ENCODE measurements around the gene KARS1.

Gene KARS1

GRCh38 chr16:75578725-75579124 is 68.7 kb downstream of the KARS1 start:
- DNase-seq: no peak

GRCh38 chr16:75578212-75578611 is 69.3 kb downstream of the KARS1 start:
- no peak for DNase-seq

Measured in stimulated activated CD4-positive, alpha-beta T cell treated with anti-CD3 and anti-CD28 coated beads, Interleukin-2, amount 100 ng/mL, for 24 hours (primary cell).